HL-60 (cell line): Measurements from ENCODE around the gene TRAF4.

Source experiments
- DNase-seq, 2 experiments: peaks; one replicate each; pipeline ENCODE4 v3.0.0-alpha.2; 2010 to 2020; ENCODE audit warnings: low read depth in 1 of 2, low spot score in 1 of 2
- H3K27ac ChIP-seq: fragments of 250-450 bp; sonication (Bioruptor Pico); replicated peaks from 2 replicates; pipeline ENCODE4 v1.5.1; 2020; ENCODE audit warnings: mild to moderate bottlenecking, moderate library complexity
- H3K27me3 ChIP-seq: fragments of 250-450 bp; sonication (Bioruptor Pico); 2 replicates; pipeline ENCODE4 v1.5.1; 2021; ENCODE audit warnings: mild to moderate bottlenecking, moderate library complexity; ENCODE audit not compliant: insufficient read depth, poor library complexity, severe bottlenecking
- H3K4me3 ChIP-seq: replicated peaks from 2 replicates; pipeline ENCODE4 v1.5.1; 2011; ENCODE audit warnings: mild to moderate bottlenecking, control low read depth, low read length; ENCODE audit not compliant: insufficient read depth
- GABPA ChIP-seq: IDR thresholded peaks from 2 replicates; pipeline ENCODE4 v1.6.1; 2012; ENCODE audit warnings: low read depth
- POLR2AphosphoS5 ChIP-seq: IDR thresholded peaks from 2 replicates; pipeline ENCODE4 v1.6.1; 2012; ENCODE audit warnings: low read depth
- SPI1 ChIP-seq: IDR thresholded peaks from 2 replicates; pipeline ENCODE4 v1.6.1; 2012; ENCODE audit warnings: low read depth, mild to moderate bottlenecking, borderline replicate concordance
- TF ChIP-seq, protein P1 (sequence below): IDR thresholded peaks from one replicate; pipeline ENCODE4 v1.5.1; 2011; ENCODE audit warnings: low read length, control low read depth, inconsistent platforms; ENCODE audit not compliant: insufficient read depth
- TF ChIP-seq, protein P2 (sequence below): IDR thresholded peaks from 2 replicates; pipeline ENCODE4 v1.6.1; 2012; ENCODE audit warnings: low read depth; ENCODE audit not compliant: insufficient replicate concordance

The TRAF4 gene

DNA sequence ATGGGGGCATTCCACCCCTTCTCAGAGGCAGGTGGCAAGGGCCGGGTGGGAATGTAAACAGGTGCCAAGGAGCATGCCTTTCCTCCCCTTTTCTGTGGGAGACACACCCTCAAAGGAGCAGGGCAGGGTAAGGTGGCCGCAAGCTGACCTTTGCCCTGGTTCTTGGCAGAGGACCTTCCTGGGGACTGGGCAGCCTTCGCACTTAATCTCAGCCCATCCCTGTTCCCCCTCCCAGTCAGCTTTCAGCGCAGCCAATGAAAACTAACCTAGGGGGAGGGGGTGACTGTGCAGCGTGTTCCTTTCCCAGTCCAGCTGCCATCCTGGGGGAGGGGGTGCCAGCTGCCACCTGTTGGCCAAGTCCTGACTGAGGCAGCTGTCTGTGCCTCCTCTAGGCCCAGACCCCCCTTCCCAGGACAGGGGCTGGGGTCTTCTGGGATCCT is 2.8 kb downstream of the TRAF4 start:
- DNase-seq: no peak
- H3K4me3 ChIP-seq: no peak overlapping the region
- TF ChIP-seq SPI1: no peak
- TF ChIP-seq POLR2AphosphoS5: no peak
- TF ChIP-seq, protein P1, sequence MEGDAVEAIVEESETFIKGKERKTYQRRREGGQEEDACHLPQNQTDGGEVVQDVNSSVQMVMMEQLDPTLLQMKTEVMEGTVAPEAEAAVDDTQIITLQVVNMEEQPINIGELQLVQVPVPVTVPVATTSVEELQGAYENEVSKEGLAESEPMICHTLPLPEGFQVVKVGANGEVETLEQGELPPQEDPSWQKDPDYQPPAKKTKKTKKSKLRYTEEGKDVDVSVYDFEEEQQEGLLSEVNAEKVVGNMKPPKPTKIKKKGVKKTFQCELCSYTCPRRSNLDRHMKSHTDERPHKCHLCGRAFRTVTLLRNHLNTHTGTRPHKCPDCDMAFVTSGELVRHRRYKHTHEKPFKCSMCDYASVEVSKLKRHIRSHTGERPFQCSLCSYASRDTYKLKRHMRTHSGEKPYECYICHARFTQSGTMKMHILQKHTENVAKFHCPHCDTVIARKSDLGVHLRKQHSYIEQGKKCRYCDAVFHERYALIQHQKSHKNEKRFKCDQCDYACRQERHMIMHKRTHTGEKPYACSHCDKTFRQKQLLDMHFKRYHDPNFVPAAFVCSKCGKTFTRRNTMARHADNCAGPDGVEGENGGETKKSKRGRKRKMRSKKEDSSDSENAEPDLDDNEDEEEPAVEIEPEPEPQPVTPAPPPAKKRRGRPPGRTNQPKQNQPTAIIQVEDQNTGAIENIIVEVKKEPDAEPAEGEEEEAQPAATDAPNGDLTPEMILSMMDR: no peak
- TF ChIP-seq GABPA: no peak
- TF ChIP-seq, protein P2, sequence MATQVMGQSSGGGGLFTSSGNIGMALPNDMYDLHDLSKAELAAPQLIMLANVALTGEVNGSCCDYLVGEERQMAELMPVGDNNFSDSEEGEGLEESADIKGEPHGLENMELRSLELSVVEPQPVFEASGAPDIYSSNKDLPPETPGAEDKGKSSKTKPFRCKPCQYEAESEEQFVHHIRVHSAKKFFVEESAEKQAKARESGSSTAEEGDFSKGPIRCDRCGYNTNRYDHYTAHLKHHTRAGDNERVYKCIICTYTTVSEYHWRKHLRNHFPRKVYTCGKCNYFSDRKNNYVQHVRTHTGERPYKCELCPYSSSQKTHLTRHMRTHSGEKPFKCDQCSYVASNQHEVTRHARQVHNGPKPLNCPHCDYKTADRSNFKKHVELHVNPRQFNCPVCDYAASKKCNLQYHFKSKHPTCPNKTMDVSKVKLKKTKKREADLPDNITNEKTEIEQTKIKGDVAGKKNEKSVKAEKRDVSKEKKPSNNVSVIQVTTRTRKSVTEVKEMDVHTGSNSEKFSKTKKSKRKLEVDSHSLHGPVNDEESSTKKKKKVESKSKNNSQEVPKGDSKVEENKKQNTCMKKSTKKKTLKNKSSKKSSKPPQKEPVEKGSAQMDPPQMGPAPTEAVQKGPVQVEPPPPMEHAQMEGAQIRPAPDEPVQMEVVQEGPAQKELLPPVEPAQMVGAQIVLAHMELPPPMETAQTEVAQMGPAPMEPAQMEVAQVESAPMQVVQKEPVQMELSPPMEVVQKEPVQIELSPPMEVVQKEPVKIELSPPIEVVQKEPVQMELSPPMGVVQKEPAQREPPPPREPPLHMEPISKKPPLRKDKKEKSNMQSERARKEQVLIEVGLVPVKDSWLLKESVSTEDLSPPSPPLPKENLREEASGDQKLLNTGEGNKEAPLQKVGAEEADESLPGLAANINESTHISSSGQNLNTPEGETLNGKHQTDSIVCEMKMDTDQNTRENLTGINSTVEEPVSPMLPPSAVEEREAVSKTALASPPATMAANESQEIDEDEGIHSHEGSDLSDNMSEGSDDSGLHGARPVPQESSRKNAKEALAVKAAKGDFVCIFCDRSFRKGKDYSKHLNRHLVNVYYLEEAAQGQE: no peak
- H3K27me3 ChIP-seq: no peaks in the 10 kb centered on the region
- no peak overlapping the region for H3K27ac ChIP-seq

DNA sequence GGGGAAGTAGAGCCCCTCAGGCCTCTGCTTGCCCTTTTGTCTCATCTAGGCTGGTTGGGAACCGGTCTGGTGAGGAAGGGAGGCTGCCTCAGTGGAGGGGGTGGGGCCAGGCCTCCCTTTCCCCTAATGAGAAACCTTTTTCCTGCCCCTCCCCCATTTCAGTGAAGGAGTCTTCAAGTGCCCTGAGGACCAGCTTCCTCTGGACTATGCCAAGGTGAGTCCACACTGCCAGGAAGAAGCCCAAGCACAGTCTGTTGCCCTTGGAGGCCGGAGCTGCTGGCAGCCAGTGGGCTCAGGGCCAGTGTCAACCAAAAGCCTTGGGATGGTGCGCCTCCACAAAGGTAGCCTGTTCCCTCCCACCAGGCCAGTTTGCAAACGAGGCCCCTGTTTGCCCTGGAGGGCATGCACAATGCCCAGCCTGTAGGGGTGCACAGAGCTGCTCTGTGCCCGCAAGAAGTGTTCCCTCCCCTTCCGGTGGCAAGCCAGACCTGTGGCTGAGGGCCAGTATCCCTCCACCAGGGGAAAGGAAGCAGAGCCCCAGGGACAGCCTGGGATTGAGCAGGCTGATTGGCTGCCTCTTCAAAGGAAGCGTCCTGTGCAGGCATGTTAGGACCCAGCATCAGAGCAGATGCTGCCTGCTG is 3.4 kb downstream of the TRAF4 start:
- no peak for DNase-seq
- TF ChIP-seq POLR2AphosphoS5 (no peak), SPI1 (no peak), GABPA (no peak)
- TF ChIP-seq, protein P1: no peak
- H3K27ac ChIP-seq: no peak overlapping the region
- no peaks in the 10 kb centered on the region for H3K27me3 ChIP-seq
- H3K4me3 ChIP-seq: no peak overlapping the region

DNA sequence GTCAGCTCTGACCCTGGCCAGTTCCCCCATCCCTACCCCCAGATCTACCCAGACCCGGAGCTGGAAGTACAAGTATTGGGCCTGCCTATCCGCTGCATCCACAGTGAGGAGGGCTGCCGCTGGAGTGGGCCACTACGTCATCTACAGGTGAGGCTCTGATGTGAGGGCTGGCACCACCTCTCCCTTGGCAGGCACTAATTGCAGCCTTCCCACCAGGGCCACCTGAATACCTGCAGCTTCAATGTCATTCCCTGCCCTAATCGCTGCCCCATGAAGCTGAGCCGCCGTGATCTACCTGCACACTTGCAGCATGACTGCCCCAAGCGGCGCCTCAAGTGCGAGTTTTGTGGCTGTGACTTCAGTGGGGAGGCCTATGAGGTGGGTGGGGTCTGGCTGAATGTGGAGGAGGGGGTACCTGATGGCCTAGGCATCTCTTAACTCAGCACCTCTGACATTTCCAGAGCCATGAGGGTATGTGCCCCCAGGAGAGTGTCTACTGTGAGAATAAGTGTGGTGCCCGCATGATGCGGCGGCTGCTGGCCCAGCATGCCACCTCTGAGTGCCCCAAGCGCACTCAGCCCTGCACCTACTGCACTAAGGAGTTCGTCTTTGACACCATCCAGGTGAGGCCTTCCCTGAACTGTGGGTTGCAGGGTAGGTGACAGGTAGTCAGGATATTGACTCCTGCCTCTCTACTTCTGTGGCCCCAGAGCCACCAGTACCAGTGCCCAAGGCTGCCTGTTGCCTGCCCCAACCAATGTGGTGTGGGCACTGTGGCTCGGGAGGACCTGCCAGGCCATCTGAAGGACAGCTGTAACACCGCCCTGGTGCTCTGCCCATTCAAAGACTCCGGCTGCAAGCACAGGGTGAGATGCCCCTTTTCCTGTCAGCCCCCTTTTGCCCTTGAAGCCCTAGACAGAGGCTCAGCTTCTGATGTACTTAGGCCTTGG is 4.3 kb downstream of the TRAF4 start:
- DNase-seq: no peak
- TF ChIP-seq, protein P2: no peak
- TF ChIP-seq GABPA (no peak), POLR2AphosphoS5 (no peak), SPI1 (no peak)
- TF ChIP-seq, protein P1: no peak
- H3K27ac ChIP-seq: no peak overlapping the region
- H3K27me3 ChIP-seq: no peaks in the 10 kb centered on the region
- no peak overlapping the region for H3K4me3 ChIP-seq
